SK-N-SH treated with all-trans-retinoic acid at 6 μM for 48 hours (cell line): ENCODE results near the gene BSDC1.

Source experiments
- CSDC2 ChIP-seq: fragments of 250-450 bp; sonication (Bioruptor Pico); IDR thresholded peaks from 2 replicates; pipeline ENCODE4 v1.5.0; 2020; ENCODE audit warnings: mild to moderate bottlenecking, moderate library complexity
- ESRRG ChIP-seq: fragments of 250-450 bp; sonication (Bioruptor Pico); IDR thresholded peaks from 2 replicates; pipeline ENCODE4 v1.6.1; 2021; ENCODE audit warnings: mild to moderate bottlenecking
- ISL1 ChIP-seq: fragments of 250-450 bp; sonication (Bioruptor Pico); IDR thresholded peaks from 2 replicates; pipeline ENCODE4 v2.1.2; 2022; ENCODE audit warnings: mild to moderate bottlenecking, moderate library complexity
- OSR1 ChIP-seq: fragments of 250-450 bp; sonication (Bioruptor Pico); IDR thresholded peaks from 2 replicates; pipeline ENCODE4 v1.8.0; 2022; ENCODE audit warnings: moderate library complexity, mild to moderate bottlenecking, inconsistent platforms
- PPARA ChIP-seq: fragments of 250-450 bp; sonication (Bioruptor Pico); IDR thresholded peaks from 2 replicates; pipeline ENCODE4 v1.5.0; 2020; ENCODE audit warnings: mild to moderate bottlenecking, borderline replicate concordance
- ZFP30 ChIP-seq: fragments of 450-650 bp; formaldehyde crosslinking; IDR thresholded peaks from 2 replicates; pipeline ENCODE4 v1.5.0; 2022; ENCODE audit warnings: mild to moderate bottlenecking, moderate library complexity
- ZNF565 ChIP-seq: fragments of 450-650 bp; formaldehyde crosslinking; conservative IDR thresholded peaks from 2 replicates; pipeline ENCODE4 v1.5.0; 2020; ENCODE audit warnings: low read depth, mild to moderate bottlenecking, moderate library complexity
- ZNF70 ChIP-seq: fragments of 450-650 bp; formaldehyde crosslinking; IDR thresholded peaks from 2 replicates; pipeline ENCODE4 v1.5.0; 2020; ENCODE audit warnings: mild to moderate bottlenecking, moderate library complexity
- ZNF8 ChIP-seq: fragments of 450-650 bp; formaldehyde crosslinking; IDR thresholded peaks from 2 replicates; pipeline ENCODE4 v1.5.0; 2020; ENCODE audit warnings: mild to moderate bottlenecking, moderate library complexity
- TF ChIP-seq, protein P1 (sequence below): fragments of 250-450 bp; sonication (Bioruptor Pico); IDR thresholded peaks from 2 replicates; pipeline ENCODE4 v1.8.0; 2020; ENCODE audit warnings: mild to moderate bottlenecking, moderate library complexity, borderline replicate concordance
- TF ChIP-seq, protein P2 (sequence below): fragments of 250-450 bp; sonication (Bioruptor Pico); IDR thresholded peaks from 2 replicates; pipeline ENCODE4 v1.5.1; 2020; ENCODE audit warnings: low read depth, mild to moderate bottlenecking, moderate library complexity
- TF ChIP-seq, protein P3 (sequence below): fragments of 250-450 bp; sonication (Bioruptor Pico); IDR thresholded peaks from 2 replicates; pipeline ENCODE4 v1.8.0; 2021; ENCODE audit warnings: low read depth, mild to moderate bottlenecking, moderate library complexity, borderline replicate concordance

DNA sequence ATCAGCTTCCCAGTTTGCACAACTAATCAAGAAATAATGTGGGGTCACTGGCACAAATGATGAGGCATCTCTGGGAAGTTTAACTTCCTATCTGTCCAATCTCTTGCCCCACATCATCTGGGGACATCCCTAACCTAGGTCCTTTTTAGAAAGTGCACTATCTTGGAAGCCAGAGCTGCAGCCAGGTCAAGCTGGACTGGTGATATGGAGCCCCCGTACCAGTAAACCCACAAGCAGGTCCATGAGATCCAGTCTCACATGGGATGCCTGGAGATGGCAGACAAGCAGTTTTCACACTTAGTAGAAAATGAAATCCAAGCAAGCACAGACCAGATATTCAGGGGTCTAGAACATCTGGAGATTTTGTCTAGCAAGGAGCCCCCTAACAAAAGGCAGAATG is 27.5 kb upstream of the BSDC1 start:
- no peak for TF ChIP-seq ZNF565
- TF ChIP-seq PPARA (CRISPR knock-in tag) = no peak
- no peak for TF ChIP-seq ZNF8 (CRISPR knock-in tag)
- TF ChIP-seq ISL1 (CRISPR knock-in tag) = no peak
- TF ChIP-seq CSDC2 (CRISPR knock-in tag) = no peak
- TF ChIP-seq, protein P1, sequence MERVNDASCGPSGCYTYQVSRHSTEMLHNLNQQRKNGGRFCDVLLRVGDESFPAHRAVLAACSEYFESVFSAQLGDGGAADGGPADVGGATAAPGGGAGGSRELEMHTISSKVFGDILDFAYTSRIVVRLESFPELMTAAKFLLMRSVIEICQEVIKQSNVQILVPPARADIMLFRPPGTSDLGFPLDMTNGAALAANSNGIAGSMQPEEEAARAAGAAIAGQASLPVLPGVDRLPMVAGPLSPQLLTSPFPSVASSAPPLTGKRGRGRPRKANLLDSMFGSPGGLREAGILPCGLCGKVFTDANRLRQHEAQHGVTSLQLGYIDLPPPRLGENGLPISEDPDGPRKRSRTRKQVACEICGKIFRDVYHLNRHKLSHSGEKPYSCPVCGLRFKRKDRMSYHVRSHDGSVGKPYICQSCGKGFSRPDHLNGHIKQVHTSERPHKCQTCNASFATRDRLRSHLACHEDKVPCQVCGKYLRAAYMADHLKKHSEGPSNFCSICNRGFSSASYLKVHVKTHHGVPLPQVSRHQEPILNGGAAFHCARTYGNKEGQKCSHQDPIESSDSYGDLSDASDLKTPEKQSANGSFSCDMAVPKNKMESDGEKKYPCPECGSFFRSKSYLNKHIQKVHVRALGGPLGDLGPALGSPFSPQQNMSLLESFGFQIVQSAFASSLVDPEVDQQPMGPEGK (CRISPR knock-in tag) = no peak
- TF ChIP-seq ZFP30 (CRISPR knock-in tag) = no peak
- TF ChIP-seq ZNF70 (CRISPR knock-in tag) = no peak
- TF ChIP-seq, protein P2, sequence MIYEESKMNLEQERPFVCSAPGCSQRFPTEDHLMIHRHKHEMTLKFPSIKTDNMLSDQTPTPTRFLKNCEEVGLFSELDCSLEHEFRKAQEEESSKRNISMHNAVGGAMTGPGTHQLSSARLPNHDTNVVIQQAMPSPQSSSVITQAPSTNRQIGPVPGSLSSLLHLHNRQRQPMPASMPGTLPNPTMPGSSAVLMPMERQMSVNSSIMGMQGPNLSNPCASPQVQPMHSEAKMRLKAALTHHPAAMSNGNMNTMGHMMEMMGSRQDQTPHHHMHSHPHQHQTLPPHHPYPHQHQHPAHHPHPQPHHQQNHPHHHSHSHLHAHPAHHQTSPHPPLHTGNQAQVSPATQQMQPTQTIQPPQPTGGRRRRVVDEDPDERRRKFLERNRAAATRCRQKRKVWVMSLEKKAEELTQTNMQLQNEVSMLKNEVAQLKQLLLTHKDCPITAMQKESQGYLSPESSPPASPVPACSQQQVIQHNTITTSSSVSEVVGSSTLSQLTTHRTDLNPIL = no peak
- no peak for TF ChIP-seq ESRRG (CRISPR knock-in tag)
- TF ChIP-seq, protein P3, sequence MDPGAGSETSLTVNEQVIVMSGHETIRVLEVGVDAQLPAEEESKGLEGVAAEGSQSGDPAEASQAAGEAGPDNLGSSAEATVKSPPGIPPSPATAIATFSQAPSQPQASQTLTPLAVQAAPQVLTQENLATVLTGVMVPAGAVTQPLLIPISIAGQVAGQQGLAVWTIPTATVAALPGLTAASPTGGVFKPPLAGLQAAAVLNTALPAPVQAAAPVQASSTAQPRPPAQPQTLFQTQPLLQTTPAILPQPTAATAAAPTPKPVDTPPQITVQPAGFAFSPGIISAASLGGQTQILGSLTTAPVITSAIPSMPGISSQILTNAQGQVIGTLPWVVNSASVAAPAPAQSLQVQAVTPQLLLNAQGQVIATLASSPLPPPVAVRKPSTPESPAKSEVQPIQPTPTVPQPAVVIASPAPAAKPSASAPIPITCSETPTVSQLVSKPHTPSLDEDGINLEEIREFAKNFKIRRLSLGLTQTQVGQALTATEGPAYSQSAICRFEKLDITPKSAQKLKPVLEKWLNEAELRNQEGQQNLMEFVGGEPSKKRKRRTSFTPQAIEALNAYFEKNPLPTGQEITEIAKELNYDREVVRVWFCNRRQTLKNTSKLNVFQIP = no peak
- no peak for TF ChIP-seq OSR1
